Measurements from ENCODE around the gene GINS2.

Gene GINS2

GRCh38 chr16:85722128-85722893 is 33.6 kb upstream of the GINS2 start:
- Histone ChIP-seq H3K27ac (no peak overlapping the region), H3K36me3 (ENCODE audit: control insufficient read depth, insufficient read depth, low read length) (no peaks in the 10 kb centered on the region), H3K4me2 (ENCODE audit: low read length) (no peak overlapping the region), H3K27me3 (ENCODE audit: control insufficient read depth, insufficient read depth, low read length) (no peaks in the 10 kb centered on the region), H3K4me1 (peaks cover 3% of the 10 kb centered on the region), H3K4me3 (ENCODE audit: low read depth, low read length) (no peak overlapping the region), H3K79me2 (peaks cover 5% of the 10 kb centered on the region), H2AFZ (no peak overlapping the region), H3K9me3 (ENCODE audit: control insufficient read depth, low read length) (no peaks in the 10 kb centered on the region), H3K9ac (no peak overlapping the region)
- TF ChIP-seq CTCF (IDR thresholded peaks at IDR 0.05), result no peak

GRCh38 chr16:85720302-85720637 is 31.5 kb upstream of the GINS2 start:
- H3K27ac ChIP-seq, result no peak overlapping the region
- no peaks in the 10 kb centered on the region for H3K9me3 ChIP-seq (ENCODE audit: control insufficient read depth, low read length)
- no peaks in the 10 kb centered on the region for H3K27me3 ChIP-seq (ENCODE audit: control insufficient read depth, insufficient read depth, low read length)
- H3K4me1 ChIP-seq, result peaks cover 3% of the 10 kb centered on the region
- peaks cover 5% of the 10 kb centered on the region for H3K79me2 ChIP-seq
- H3K4me2 ChIP-seq (ENCODE audit: low read length), result no peak overlapping the region
- H3K36me3 ChIP-seq (ENCODE audit: control insufficient read depth, insufficient read depth, low read length), result no peaks in the 10 kb centered on the region
- no peak overlapping the region for H3K9ac ChIP-seq
- no peak overlapping the region for H3K4me3 ChIP-seq (ENCODE audit: low read depth, low read length)
- no peak for TF ChIP-seq CTCF (IDR thresholded peaks at IDR 0.05)
- H2AFZ ChIP-seq, result no peak overlapping the region

GRCh38 chr16:85719605-85720301 is 31.0 kb upstream of the GINS2 start:
- no peaks in the 10 kb centered on the region for H3K9me3 ChIP-seq (ENCODE audit: control insufficient read depth, low read length)
- no peak overlapping the region for H3K4me3 ChIP-seq (ENCODE audit: low read depth, low read length)
- H3K27me3 ChIP-seq (ENCODE audit: control insufficient read depth, insufficient read depth, low read length), result no peaks in the 10 kb centered on the region
- H3K36me3 ChIP-seq (ENCODE audit: control insufficient read depth, insufficient read depth, low read length), result no peaks in the 10 kb centered on the region
- no peak overlapping the region for H3K27ac ChIP-seq
- H2AFZ ChIP-seq, result no peak overlapping the region
- peaks cover 5% of the 10 kb centered on the region for H3K79me2 ChIP-seq
- H3K4me2 ChIP-seq (ENCODE audit: low read length), result no peak overlapping the region
- no peak for TF ChIP-seq CTCF (IDR thresholded peaks at IDR 0.05)
- no peak overlapping the region for H3K9ac ChIP-seq
- peaks cover 3% of the 10 kb centered on the region for H3K4me1 ChIP-seq

- peak; percentile 48 for TF ChIP-seq CTCF (IDR thresholded peaks at IDR 0.05)
- no peak overlapping the region for H3K27ac ChIP-seq
- H3K9ac ChIP-seq, result no peak overlapping the region
- peaks cover 5% of the 10 kb centered on the region for H3K79me2 ChIP-seq
- H3K9me3 ChIP-seq (ENCODE audit: control insufficient read depth, low read length), result no peaks in the 10 kb centered on the region
- no peak overlapping the region for H2AFZ ChIP-seq
- peaks cover 3% of the 10 kb centered on the region for H3K4me1 ChIP-seq
- no peak overlapping the region for H3K4me2 ChIP-seq (ENCODE audit: low read length)
- no peaks in the 10 kb centered on the region for H3K27me3 ChIP-seq (ENCODE audit: control insufficient read depth, insufficient read depth, low read length)
- no peak overlapping the region for H3K4me3 ChIP-seq (ENCODE audit: low read depth, low read length)
- no peaks in the 10 kb centered on the region for H3K36me3 ChIP-seq (ENCODE audit: control insufficient read depth, insufficient read depth, low read length)
Observed at GRCh38 chr16:85718682-85719081, 29.9 kb upstream of the GINS2 start.

GRCh38 chr16:85718153-85718477 is 29.4 kb upstream of the GINS2 start:
- Histone ChIP-seq H3K4me3 (ENCODE audit: low read depth, low read length) (no peak overlapping the region), H3K79me2 (peaks cover 5% of the 10 kb centered on the region), H3K9ac (no peak overlapping the region), H3K36me3 (ENCODE audit: control insufficient read depth, insufficient read depth, low read length) (no peaks in the 10 kb centered on the region), H3K9me3 (ENCODE audit: control insufficient read depth, low read length) (no peaks in the 10 kb centered on the region), H3K27me3 (ENCODE audit: control insufficient read depth, insufficient read depth, low read length) (no peaks in the 10 kb centered on the region), H3K4me1 (peaks cover 3% of the 10 kb centered on the region), H3K4me2 (ENCODE audit: low read length) (no peak overlapping the region), H2AFZ (no peak overlapping the region), H3K27ac (no peak overlapping the region)
- no peak for TF ChIP-seq CTCF (IDR thresholded peaks at IDR 0.05)
